ENCODE results near the gene SLC35C1. TPM values are rescaled to one million over a fixed set of nuclear protein-coding genes. Genes with fewer than 3 reads are reported as not detected.
A peak's percentile ranks its signal among the peaks of the same experiment; 100 is the strongest.

The SLC35C1 gene
- total and polyA plus RNA-seq, 2 experiments from 2014 or later, result 6.8 to 11.0 TPM

- H3K79me2 ChIP-seq (replicated peaks; ENCODE audit: insufficient read depth), result peaks cover 9% of the 10 kb centered on the region
- ATAC-seq (no peak), DNase-seq (ENCODE audit: low spot score) (no peak)
- H3K9me2 ChIP-seq (ENCODE audit: insufficient read depth), result no peaks in the 10 kb centered on the region
- H3K36me3 ChIP-seq (ENCODE audit: insufficient read depth), result no peaks in the 10 kb centered on the region
- Mint-ChIP-seq H3K27ac (peak overlapping the region; percentile 51; the same call in 1 of the 2 replicates), H3K4me3 (no peak overlapping the region), H3K4me1 (peaks cover 47% of the 10 kb centered on the region), H3K36me3 (ENCODE audit: low read depth) (peaks cover 18% of the 10 kb centered on the region; the same call in 1 of the 3 replicates), H3K9me3 (no peaks in the 10 kb centered on the region), H3K27me3 (ENCODE audit: insufficient read depth, low read depth, poor library complexity) (peaks cover 2% of the 10 kb centered on the region)
- H3K4me1 ChIP-seq (ENCODE audit: insufficient read depth), result peaks cover 40% of the 10 kb centered on the region
- no peaks in the 10 kb centered on the region for H3K27me3 ChIP-seq (ENCODE audit: insufficient read depth)
- no peaks in the 10 kb centered on the region for H3F3A ChIP-seq (replicated peaks; ENCODE audit: low read depth)
- no peak overlapping the region for H2AFZ ChIP-seq
- H3K4me2 ChIP-seq, result no peak overlapping the region
- no peak overlapping the region; the same call in 1 of the 2 replicates for H3K27ac ChIP-seq (ENCODE audit: low read depth)
- TF ChIP-seq JUNB (IDR thresholded peaks at IDR 0.05; ENCODE audit: unreplicated experiment), result no peak
- no peak for TF ChIP-seq ZNF114 (CRISPR knock-in tag; IDR thresholded peaks at IDR 0.05)
- no peak for TF ChIP-seq ZNF462 (CRISPR knock-in tag; IDR thresholded peaks at IDR 0.05)
- TF ChIP-seq NANOG (IDR thresholded peaks at IDR 0.05; ENCODE audit: borderline replicate concordance), result no peak
- TF ChIP-seq ZNF331 (CRISPR knock-in tag; IDR thresholded peaks at IDR 0.05; ENCODE audit: low read depth), result no peak
- TF ChIP-seq, protein P1, sequence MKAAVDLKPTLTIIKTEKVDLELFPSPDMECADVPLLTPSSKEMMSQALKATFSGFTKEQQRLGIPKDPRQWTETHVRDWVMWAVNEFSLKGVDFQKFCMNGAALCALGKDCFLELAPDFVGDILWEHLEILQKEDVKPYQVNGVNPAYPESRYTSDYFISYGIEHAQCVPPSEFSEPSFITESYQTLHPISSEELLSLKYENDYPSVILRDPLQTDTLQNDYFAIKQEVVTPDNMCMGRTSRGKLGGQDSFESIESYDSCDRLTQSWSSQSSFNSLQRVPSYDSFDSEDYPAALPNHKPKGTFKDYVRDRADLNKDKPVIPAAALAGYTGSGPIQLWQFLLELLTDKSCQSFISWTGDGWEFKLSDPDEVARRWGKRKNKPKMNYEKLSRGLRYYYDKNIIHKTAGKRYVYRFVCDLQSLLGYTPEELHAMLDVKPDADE (IDR thresholded peaks at IDR 0.05), result no peak
- TF ChIP-seq REST (IDR thresholded peaks at IDR 0.05; ENCODE audit: unreplicated experiment), result no peak
- TF ChIP-seq POLR2AphosphoS5 (IDR thresholded peaks at IDR 0.05; ENCODE audit: low read depth), result no peak
- peaks cover 30% of the 10 kb centered on the region for H4K20me1 ChIP-seq (replicated peaks; ENCODE audit: insufficient read depth)
- H3K4me3 ChIP-seq, result no peak overlapping the region
These were observed 53.1 kb downstream of the SLC35C1 start for GRCh38 chr11:45857961-45858474.
